Neural crest cell (in vitro differentiated cells): ENCODE results near the gene ROBO2. TPM values are rescaled to one million over a fixed set of nuclear protein-coding genes. Genes with fewer than 3 reads are reported as not detected.
A peak's percentile ranks its signal among the peaks of the same experiment; 100 is the strongest.

Source experiments
- DNase-seq: peaks from one replicate; pipeline ENCODE4 v3.0.0; 2021; ENCODE audit warnings: low read depth, mixed read lengths, low spot score
- H3K27ac Mint-ChIP-seq: one replicate; pipeline ENCODE4 v1.8.0; 2021; ENCODE audit warnings: mild to moderate bottlenecking, mixed read lengths; ENCODE audit not compliant: unreplicated experiment
- H3K27me3 Mint-ChIP-seq: 2 replicates; pipeline ENCODE4 v1.8.0; 2021; ENCODE audit warnings: low read depth, mild to moderate bottlenecking, mixed read lengths
- H3K36me3 Mint-ChIP-seq: 2 replicates; pipeline ENCODE4 v1.8.0; 2021; ENCODE audit warnings: low read depth, mild to moderate bottlenecking, mixed read lengths
- H3K4me1 Mint-ChIP-seq: 2 replicates; pipeline ENCODE4 v1.8.0; 2021; ENCODE audit warnings: mixed read lengths
- H3K4me3 Mint-ChIP-seq: one replicate; pipeline ENCODE4 v1.8.0; 2021; ENCODE audit warnings: mild to moderate bottlenecking, mixed read lengths
- H3K9me3 Mint-ChIP-seq: 2 replicates; pipeline ENCODE4 v1.8.0; 2021; ENCODE audit warnings: mixed read lengths
- total RNA-seq: library from RNA; stranded (reverse); gene quantifications from 2 replicates; pipeline ENCODE4 v1.2.1, GENCODE V29; 2021
- TF ChIP-seq, protein P1 (sequence below): fragments of 200-600 bp; sonication (generic); conservative IDR thresholded peaks from 2 replicates; pipeline ENCODE4 v1.5.0; 2021; ENCODE audit warnings: antibody characterized with exemption, mild to moderate bottlenecking

ROBO2 gene
- total RNA-seq, 1 donor from 2014 or later, result 27.9 TPM

GRCh38 chr3:77038468-77038929 is 1.4 kb upstream of the ROBO2 start:
- Mint-ChIP-seq H3K4me3 (peak overlapping the region; percentile 88), H3K27me3 (peaks cover 38% of the 10 kb centered on the region), H3K9me3 (no peaks in the 10 kb centered on the region), H3K27ac (peak overlapping the region; percentile 37), H3K36me3 (no peaks in the 10 kb centered on the region), H3K4me1 (peaks cover 39% of the 10 kb centered on the region)
- DNase-seq, result peak; percentile 53
- TF ChIP-seq, protein P1, sequence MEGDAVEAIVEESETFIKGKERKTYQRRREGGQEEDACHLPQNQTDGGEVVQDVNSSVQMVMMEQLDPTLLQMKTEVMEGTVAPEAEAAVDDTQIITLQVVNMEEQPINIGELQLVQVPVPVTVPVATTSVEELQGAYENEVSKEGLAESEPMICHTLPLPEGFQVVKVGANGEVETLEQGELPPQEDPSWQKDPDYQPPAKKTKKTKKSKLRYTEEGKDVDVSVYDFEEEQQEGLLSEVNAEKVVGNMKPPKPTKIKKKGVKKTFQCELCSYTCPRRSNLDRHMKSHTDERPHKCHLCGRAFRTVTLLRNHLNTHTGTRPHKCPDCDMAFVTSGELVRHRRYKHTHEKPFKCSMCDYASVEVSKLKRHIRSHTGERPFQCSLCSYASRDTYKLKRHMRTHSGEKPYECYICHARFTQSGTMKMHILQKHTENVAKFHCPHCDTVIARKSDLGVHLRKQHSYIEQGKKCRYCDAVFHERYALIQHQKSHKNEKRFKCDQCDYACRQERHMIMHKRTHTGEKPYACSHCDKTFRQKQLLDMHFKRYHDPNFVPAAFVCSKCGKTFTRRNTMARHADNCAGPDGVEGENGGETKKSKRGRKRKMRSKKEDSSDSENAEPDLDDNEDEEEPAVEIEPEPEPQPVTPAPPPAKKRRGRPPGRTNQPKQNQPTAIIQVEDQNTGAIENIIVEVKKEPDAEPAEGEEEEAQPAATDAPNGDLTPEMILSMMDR, result peak; percentile 86

GRCh38 chr3:77038930-77039605 is 831 bp upstream of the ROBO2 start:
- H3K36me3 Mint-ChIP-seq, result no peaks in the 10 kb centered on the region
- H3K9me3 Mint-ChIP-seq, result no peaks in the 10 kb centered on the region
- no peak for DNase-seq
- H3K4me1 Mint-ChIP-seq, result peaks cover 39% of the 10 kb centered on the region
- H3K27me3 Mint-ChIP-seq, result peaks cover 38% of the 10 kb centered on the region
- peak overlapping the region; percentile 3 for H3K27ac Mint-ChIP-seq
- peak overlapping the region; percentile 88 for H3K4me3 Mint-ChIP-seq
- TF ChIP-seq, protein P1, result peak; percentile 14

GRCh38 chr3:77040216-77040615 is 317 bp downstream of the ROBO2 start:
- Mint-ChIP-seq H3K27me3 (peaks cover 40% of the 10 kb centered on the region), H3K4me3 (peak overlapping the region; percentile 92), H3K27ac (no peak overlapping the region), H3K9me3 (no peaks in the 10 kb centered on the region), H3K4me1 (peaks cover 39% of the 10 kb centered on the region), H3K36me3 (no peaks in the 10 kb centered on the region)
- TF ChIP-seq, protein P1, result no peak
- DNase-seq, result no peak

- H3K27ac Mint-ChIP-seq, result peak overlapping the region; percentile 4
- DNase-seq, result no peak
- H3K36me3 Mint-ChIP-seq, result peaks cover 2% of the 10 kb centered on the region
- peak overlapping the region; percentile 92 for H3K4me3 Mint-ChIP-seq
- peaks cover 3% of the 10 kb centered on the region for H3K9me3 Mint-ChIP-seq
- peaks cover 39% of the 10 kb centered on the region for H3K4me1 Mint-ChIP-seq
- H3K27me3 Mint-ChIP-seq, result peaks cover 42% of the 10 kb centered on the region
- TF ChIP-seq, protein P1, result no peak
These were observed 1.2 kb downstream of the ROBO2 start for GRCh38 chr3:77040926-77041722.

DNA sequence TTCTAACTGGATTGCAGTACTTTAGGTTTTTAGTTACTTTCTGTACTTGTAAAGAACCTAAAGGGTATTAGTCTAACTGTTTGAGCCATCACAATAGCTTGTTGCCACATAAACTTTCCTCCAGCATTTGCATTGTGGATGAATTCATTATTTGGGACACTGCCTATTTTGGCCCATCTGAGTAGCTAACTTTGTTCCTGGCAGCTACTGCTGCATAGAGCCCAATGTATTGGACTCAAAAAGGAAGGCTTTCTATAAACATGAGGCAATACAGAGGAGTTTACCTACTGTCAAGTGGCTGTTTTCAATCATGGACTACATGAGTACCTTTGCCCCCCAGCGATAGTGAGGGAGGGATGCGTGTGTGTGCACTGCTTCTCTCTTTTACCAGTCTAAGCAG is 1.9 kb downstream of the ROBO2 start:
- TF ChIP-seq, protein P1, result no peak
- H3K27ac Mint-ChIP-seq, result no peak overlapping the region
- peaks cover 3% of the 10 kb centered on the region for H3K36me3 Mint-ChIP-seq
- peak overlapping the region; percentile 92 for H3K4me3 Mint-ChIP-seq
- H3K9me3 Mint-ChIP-seq, result peaks cover 4% of the 10 kb centered on the region
- peaks cover 39% of the 10 kb centered on the region for H3K4me1 Mint-ChIP-seq
- H3K27me3 Mint-ChIP-seq, result peaks cover 42% of the 10 kb centered on the region
- no peak for DNase-seq
